B cell (primary cell): ENCODE data around the gene NUP98. TPM values are rescaled to one million over a fixed set of nuclear protein-coding genes. Genes with fewer than 3 reads are reported as not detected.

ENCODE experiments used
- ATAC-seq: fragments of 200-7000 bp; cut with Tn5 transposase; one replicate; pipeline ENCODE4 v1.10.0; 2021; ENCODE audit warnings: low read depth, mild to moderate bottlenecking, moderate number of reproducible peaks, moderate library complexity
- CTCF ChIA-PET: fragments of 350-600 bp; sonication (Branson Sonifier 250); formaldehyde crosslinking; loops from one replicate; lab custom pipeline; 2021; ENCODE audit warnings: antibody characterized with exemption, inconsistent platforms; lab: Charles Lee
- POLR2A ChIA-PET: fragments of 350-600 bp; sonication (Branson Sonifier 250); formaldehyde crosslinking; loops from one replicate; lab custom pipeline; 2021; ENCODE audit warnings: antibody characterized with exemption; lab: Charles Lee
- DNase-seq: peaks from one replicate; pipeline ENCODE4 v3.0.0; 2013
- H2AFZ ChIP-seq: 2 replicates; pipeline ENCODE4 v1.6.1; 2012; ENCODE audit warnings: mild to moderate bottlenecking, low read depth, low read length; ENCODE audit not compliant: insufficient read depth, poor library complexity, severe bottlenecking
- H3K27ac ChIP-seq, 2 donors: 1 replicate in 1 of 2; 2 replicates in 1 of 2; pipeline ENCODE4 v1.5.1; 2012 to 2013; ENCODE audit warnings: low read length in 2 of 2, mild to moderate bottlenecking in 2 of 2, moderate library complexity in 1 of 2
- H3K27me3 ChIP-seq, 4 experiments: fragments of 200-600 bp in 1 of 4; sonication (generic) in 1 of 4; replicated peaks in 1 of 4; 1 replicate in 2 of 4; 2 replicates in 2 of 4; pipeline versions ENCODE4 v1.6.1 to v1.7.0; 2013 to 2016; ENCODE audit warnings: low read length in 3 of 4, mild to moderate bottlenecking in 2 of 4, mixed read lengths in 1 of 4, moderate library complexity in 1 of 4; ENCODE audit not compliant: insufficient read depth in 4 of 4, control insufficient read depth in 3 of 4; ENCODE audit errors: control extremely low read depth in 1 of 4
- H3K36me3 ChIP-seq, 2 experiments: replicated peaks in 1 of 2; 1 replicate in 1 of 2; 2 replicates in 1 of 2; pipeline versions ENCODE4 v1.6.1 to v1.7.1; 2013; ENCODE audit warnings: low read length in 1 of 2; ENCODE audit not compliant: insufficient read depth in 2 of 2, control insufficient read depth in 1 of 2; ENCODE audit errors: control extremely low read depth in 1 of 2, extremely low read depth in 1 of 2
- H3K4me1 ChIP-seq, 2 donors: fragments of 200-600 bp in 1 of 2; sonication (generic) in 1 of 2; 1 replicate in 1 of 2; 2 replicates in 1 of 2; pipeline versions ENCODE4 v1.5.1 to v1.6.1; 2013 to 2017; ENCODE audit warnings: low read length in 2 of 2; ENCODE audit not compliant: control insufficient read depth in 2 of 2, insufficient read depth in 2 of 2
- H3K4me2 ChIP-seq: replicated peaks from 2 replicates; pipeline ENCODE3; 2012; ENCODE audit warnings: mild to moderate bottlenecking, low read depth, low read length; ENCODE audit not compliant: poor library complexity, severe bottlenecking
- H3K4me3 ChIP-seq, 5 experiments: fragments of 200-600 bp in 1 of 5; sonication (generic) in 1 of 5; 1 replicate in 3 of 5; 2 replicates in 2 of 5; pipeline versions ENCODE4 v1.5.1 to v1.7.0; 2011 to 2016; ENCODE audit warnings: low read length in 4 of 5, mild to moderate bottlenecking in 4 of 5, low read depth in 2 of 5, control low read depth in 1 of 5, moderate library complexity in 1 of 5; ENCODE audit not compliant: insufficient read depth in 1 of 5; ENCODE audit errors: control extremely low read depth in 1 of 5, extremely low read depth in 1 of 5
- H3K79me2 ChIP-seq: fragments of 200-600 bp; sonication (generic); one replicate; pipeline ENCODE4 v1.6.0; 2016; ENCODE audit warnings: low read length; ENCODE audit not compliant: control insufficient read depth, insufficient read depth
- H3K9ac ChIP-seq: fragments of 200-600 bp; sonication (generic); 2 replicates; pipeline ENCODE4 v1.6.1; 2017; ENCODE audit warnings: mild to moderate bottlenecking, low read length, moderate library complexity
- H3K9me3 ChIP-seq, 3 donors: one replicate each; pipeline versions ENCODE4 v1.6.1 to v1.7.1; 2013; ENCODE audit warnings: low read length in 2 of 3; ENCODE audit not compliant: control insufficient read depth in 2 of 3, insufficient read depth in 1 of 3; ENCODE audit errors: control extremely low read depth in 1 of 3
- H4K20me1 ChIP-seq: 2 replicates; pipeline ENCODE4 v1.6.0; 2012; ENCODE audit warnings: mild to moderate bottlenecking, low read length; ENCODE audit not compliant: insufficient read depth, control insufficient read depth, poor library complexity, severe bottlenecking
- H3K27ac Mint-ChIP-seq: one replicate; pipeline ENCODE4 v1.8.0; 2021; ENCODE audit warnings: mixed read lengths
- H3K27me3 Mint-ChIP-seq: one replicate; pipeline ENCODE4 v1.8.0; 2021; ENCODE audit warnings: mixed read lengths
- H3K4me1 Mint-ChIP-seq: one replicate; pipeline ENCODE4 v1.8.0; 2021; ENCODE audit warnings: mixed read lengths
- H3K4me3 Mint-ChIP-seq: one replicate; pipeline ENCODE4 v1.8.0; 2021; ENCODE audit warnings: mixed read lengths
- H3K9me3 Mint-ChIP-seq: one replicate; pipeline ENCODE4 v1.8.0; 2022; ENCODE audit warnings: mixed read lengths; ENCODE audit not compliant: insufficient read depth
- CTCF ChIP-seq: fragments of 200-600 bp; IDR thresholded peaks from one replicate; pipeline ENCODE4 v1.8.0; 2022; ENCODE audit warnings: antibody characterized with exemption, mild to moderate bottlenecking
- EZH2 ChIP-seq: IDR thresholded peaks from 2 replicates; pipeline ENCODE4 v1.6.1; 2012; ENCODE audit warnings: borderline replicate concordance, low read depth, mild to moderate bottlenecking, moderate library complexity, low read length; ENCODE audit not compliant: insufficient read depth, poor library complexity, severe bottlenecking
- WGBS: methylation state at CpG from one replicate; pipeline ENCODE4 v1.1.5; 2013; ENCODE audit warnings: missing lambda C conversion rate; ENCODE audit not compliant: insufficient coverage; 5-methylcytosine and 5-hydroxymethylcytosine counted together
- intact Hi-C: fragments of 100-400 bp; cut with micrococcal nuclease; formaldehyde crosslinking; loops from one replicate; pipeline ENCODE4 v1.10.0; 2022
- polyA plus RNA-seq: library from polyadenylated mRNA; depleted of rRNA; stranded (reverse); fragments of >200 nt; gene quantifications from 2 replicates; pipeline ENCODE4 v1.2.3, GENCODE V29; 2012
- total RNA-seq, 2 donors: library from RNA; stranded (reverse); fragments of 120-200 nt in 1 of 2; gene quantifications; 1 replicate in 1 of 2; 2 replicates in 1 of 2; pipeline versions ENCODE4 v1.2.3 to v1.2.4, GENCODE V29; 2013 to 2022

Gene NUP98
- total and polyA plus RNA-seq, 2 donors (not counting 1 experiment from before 2014, with no cell fraction given) = 99.8 to 111 TPM

GRCh38 chr11:3843326-3843725, 46.0 kb upstream of the NUP98 start:
- Histone ChIP-seq H4K20me1 (peaks cover 16% of the 10 kb centered on the region), H3K9ac (no peak overlapping the region), H3K27me3 (no peaks in the 10 kb centered on the region), H2AFZ (no peak overlapping the region), H3K9me3 (no peaks in the 10 kb centered on the region), H3K4me3 (no peak overlapping the region), H3K79me2 (peaks cover 28% of the 10 kb centered on the region), H3K36me3 (no peaks in the 10 kb centered on the region), H3K4me1 (peaks cover 23 to 27% of the 10 kb centered on the region in 2 donors), H3K4me2 (no peak overlapping the region), H3K27ac (no peak overlapping the region)
- CTCF ChIA-PET = interaction anchor here (1.2 to 28.7 kb wide), 5 partner anchors 8 to 226 kb away, joined by 3 to 819 read pairs (median 85); partner anchors contain the start of genes PGAP2 and STIM1
- ATAC-seq = no peak
- Mint-ChIP-seq H3K4me1 (peaks cover 33% of the 10 kb centered on the region), H3K27ac (peak overlapping the region; percentile 75), H3K9me3 (no peaks in the 10 kb centered on the region), H3K27me3 (no peaks in the 10 kb centered on the region), H3K4me3 (no peak overlapping the region)
- no CpG with 5 or more reads among the region's 3 CpGs for WGBS
- TF ChIP-seq CTCF (no peak), EZH2 (no peak)
- POLR2A ChIA-PET = interaction anchor here (0.6 to 1.8 kb wide), 2 partner anchors 11 to 242 kb away, joined by 5 to 6 read pairs; no protein-coding TSS in a partner anchor
- DNase-seq = no peak
- intact Hi-C loops = no loop called here
